A549 treated with dexamethasone at 1 μM for 4 hours (cell line): Measurements from ENCODE around the gene MORF4L2. TPM values are rescaled to one million over a fixed set of nuclear protein-coding genes. Genes with fewer than 3 reads are reported as not detected.

Source experiments
- total RNA-seq: library from RNA; stranded (reverse); fragments of 200-300 nt; extraction: Qiagen RNA extraction; gene quantifications from 5 replicates; pipeline ENCODE4 v1.2.3, GENCODE V29; 2022

The MORF4L2 gene, protein sequence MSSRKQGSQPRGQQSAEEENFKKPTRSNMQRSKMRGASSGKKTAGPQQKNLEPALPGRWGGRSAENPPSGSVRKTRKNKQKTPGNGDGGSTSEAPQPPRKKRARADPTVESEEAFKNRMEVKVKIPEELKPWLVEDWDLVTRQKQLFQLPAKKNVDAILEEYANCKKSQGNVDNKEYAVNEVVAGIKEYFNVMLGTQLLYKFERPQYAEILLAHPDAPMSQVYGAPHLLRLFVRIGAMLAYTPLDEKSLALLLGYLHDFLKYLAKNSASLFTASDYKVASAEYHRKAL
- 419 to 1,049 TPM (median 503 TPM) in 5 replicates for total RNA-seq

DNA sequence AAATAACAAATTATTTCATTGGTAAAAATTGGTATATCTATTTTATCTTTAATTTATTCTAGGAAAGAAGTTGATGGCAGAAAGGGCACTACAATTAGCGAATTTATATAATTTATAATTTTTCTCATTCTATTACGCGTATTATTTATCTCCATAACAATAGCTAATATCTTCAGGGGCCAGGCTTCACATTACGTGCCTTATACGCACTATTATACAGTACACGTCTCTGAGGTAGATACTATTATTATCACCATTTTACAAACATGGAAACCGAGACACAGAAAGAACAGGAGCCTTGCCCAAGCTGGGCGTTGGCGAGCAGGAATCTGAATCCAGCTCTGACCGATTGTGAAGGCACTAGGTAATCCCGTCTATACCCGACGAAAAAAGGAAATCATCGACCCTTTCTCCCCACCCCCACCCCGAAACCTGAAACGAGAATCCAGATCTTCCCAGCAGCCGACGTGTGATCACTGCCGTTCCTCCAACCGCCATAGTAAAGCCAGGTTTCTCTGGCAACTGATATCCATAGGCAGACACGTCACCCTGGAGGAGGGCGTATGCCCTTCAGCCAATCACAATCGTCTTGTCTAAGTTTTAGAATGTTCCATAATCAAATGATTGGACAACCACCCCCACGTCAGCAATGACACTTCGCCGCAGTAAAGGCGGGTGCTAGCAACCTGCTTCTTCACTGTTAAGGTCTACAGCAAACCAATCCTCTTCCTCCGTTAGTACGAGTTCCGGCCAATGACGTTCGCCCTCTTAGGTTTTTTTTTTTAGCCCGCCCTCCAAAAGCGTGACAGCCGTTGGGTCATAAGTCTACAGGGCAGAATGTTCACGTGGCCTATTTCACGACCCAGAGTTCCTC lies at the start of gene MORF4L2:
TSS of gene MORF4L2 (minus strand) at position 501 of the 874 bp plus-strand sequence. CDS start 9,672 bp downstream, outside the sequence.

DNA sequence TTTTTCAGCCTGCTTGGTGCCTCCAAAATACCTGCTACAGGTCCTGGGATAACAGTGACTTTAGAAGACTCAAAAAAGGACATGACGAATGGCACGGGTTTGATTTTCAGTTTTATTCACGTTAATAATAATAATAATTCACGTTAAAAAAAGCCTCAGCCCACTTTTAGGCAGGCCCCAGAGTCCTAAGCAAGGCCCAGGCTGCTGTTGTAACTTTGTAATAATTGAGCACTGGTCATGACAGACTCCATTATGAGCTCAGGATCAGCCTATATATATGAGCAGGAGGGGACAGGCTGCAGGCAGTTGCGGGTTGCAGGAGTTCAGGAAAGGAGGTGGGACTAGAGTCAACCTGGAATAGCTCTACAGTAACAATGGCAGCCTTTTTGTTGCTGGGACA lies 24.1 kb upstream of the MORF4L2 start, which contains the start of gene TMEM31:
TSS of gene TMEM31 (plus strand) at position 301 of the 400 bp plus-strand sequence. CDS start 1,350 bp downstream, outside the sequence.

DNA sequence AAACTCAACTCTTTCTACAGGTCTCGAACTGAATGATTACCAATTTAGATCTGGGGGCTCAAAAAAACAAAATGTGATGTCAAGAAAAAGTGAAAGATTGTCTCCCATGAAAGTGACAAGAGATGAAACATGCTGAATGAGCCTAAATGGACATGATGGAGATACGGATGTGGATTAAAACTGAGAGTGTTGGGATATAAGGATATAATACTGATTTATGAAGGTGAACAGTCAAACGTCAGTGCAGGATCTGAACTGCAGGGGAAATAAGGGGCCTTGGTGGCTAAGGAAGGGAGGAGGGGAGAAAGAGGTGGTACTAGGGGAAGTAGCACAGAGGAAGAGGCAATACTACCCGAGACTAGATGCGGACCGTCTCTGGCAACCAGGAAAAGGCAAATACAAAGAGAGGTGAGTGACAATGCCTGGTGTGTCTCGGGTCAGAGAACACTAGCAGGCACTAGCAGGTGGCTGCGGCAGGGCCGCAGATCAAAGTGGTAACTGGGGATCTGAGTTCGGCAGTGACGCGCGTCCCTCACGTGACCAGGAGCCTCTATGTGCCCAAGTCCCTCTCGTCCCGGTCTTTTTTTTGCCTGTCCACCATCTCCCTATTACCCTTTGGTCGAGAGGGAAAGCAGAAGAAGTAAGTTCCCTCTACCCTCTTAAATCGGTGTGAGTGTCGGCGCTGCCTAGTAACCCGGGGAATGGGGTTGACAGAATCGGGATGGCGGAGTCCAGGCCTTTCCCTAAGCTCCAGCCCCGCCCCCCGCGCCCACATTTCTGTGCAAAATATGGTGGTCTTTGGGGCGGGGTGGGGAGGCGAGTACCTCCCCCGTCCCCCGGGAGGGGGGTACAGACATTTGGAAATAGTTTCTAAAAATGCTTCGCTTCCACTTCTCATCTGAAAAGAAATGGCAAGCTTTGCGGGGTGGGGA lies 57.8 kb downstream of the MORF4L2 start, which contains the start of gene TCEAL1:
TSS of gene TCEAL1 (plus strand) at position 590 of the 932 bp plus-strand sequence. CDS start 942 bp downstream, outside the sequence.

Other genes with a start within 250 kb of the MORF4L2 start
- 0.05 to 0.13 TPM (median 0.09 TPM) in 4 of 5 replicates, not detected in the other for gene RAB40A, start 167.2 kb downstream of the MORF4L2 start, total RNA-seq
- gene TCEAL4, start 101.2 kb downstream of the MORF4L2 start, total RNA-seq = 117 to 179 TPM (median 124 TPM) in 5 replicates
- 15.5 to 24.2 TPM (median 19.0 TPM) in 5 replicates for gene TCEAL3, start 78.7 kb downstream of the MORF4L2 start, total RNA-seq
- 32.6 to 45.9 TPM (median 34.2 TPM) in 5 replicates for gene TCEAL1, start 57.7 kb downstream of the MORF4L2 start, total RNA-seq
- gene TMEM31, start 24.2 kb upstream of the MORF4L2 start, total RNA-seq = 0.12 TPM in 1 of 5 replicates, not detected in the others
- 0.07 TPM in 1 of 5 replicates, not detected in the others for gene PLP1, start 90.1 kb upstream of the MORF4L2 start, total RNA-seq
- gene RAB9B, start 145.6 kb upstream of the MORF4L2 start, total RNA-seq = 0.02 to 0.05 TPM (median 0.04 TPM) in 4 of 5 replicates, not detected in the other